ENCODE measurements around the gene USP11. TPM values are rescaled to one million over a fixed set of nuclear protein-coding genes. Genes with fewer than 3 reads are reported as not detected.
"Not testable (repeated sequence)": the region's sequence is repeated elsewhere in the genome, so short reads cannot be mapped to it uniquely, and the experiment has no call there.

Gene USP11
- total RNA-seq, 1 donor from 2014 or later, result 89.2 TPM

- Mint-ChIP-seq H3K9me3 (no peaks in the 10 kb centered on the region), H3K4me3 (no peak overlapping the region), H3K27ac (no peak overlapping the region), H3K36me3 (ENCODE audit: low read depth) (no peaks in the 10 kb centered on the region), H3K4me1 (no peaks in the 10 kb centered on the region), H3K27me3 (no peaks in the 10 kb centered on the region)
- ATAC-seq (ENCODE audit: low read depth) (no peak), DNase-seq (no peak)
- intact Hi-C loops (cut with micrococcal nuclease), result no loop called here
- ChIA-PET POLR2A (no interaction called here), CTCF (no interaction called here)
- TF ChIP-seq CTCF (IDR thresholded peaks at IDR 0.05), result no peak
These were observed 40.4 kb downstream of the USP11 start for GRCh38 chrX:47273011-47273730.

- TF ChIP-seq CTCF (IDR thresholded peaks at IDR 0.05), result no peak
- no peaks in the 10 kb centered on the region for H3K4me1 Mint-ChIP-seq
- no peaks in the 10 kb centered on the region for H3K27me3 Mint-ChIP-seq
- H3K27ac Mint-ChIP-seq, result no peak overlapping the region
- no peaks in the 10 kb centered on the region for H3K36me3 Mint-ChIP-seq (ENCODE audit: low read depth)
- CTCF ChIA-PET, result no interaction called here
- intact Hi-C loops (cut with micrococcal nuclease), result no loop called here
- ATAC-seq (ENCODE audit: low read depth) (no peak), DNase-seq (no peak)
- no peaks in the 10 kb centered on the region for H3K9me3 Mint-ChIP-seq
- POLR2A ChIA-PET, result no interaction called here
- no peak overlapping the region for H3K4me3 Mint-ChIP-seq
These were observed 45.9 kb downstream of the USP11 start for GRCh38 chrX:47278691-47279090.

- Mint-ChIP-seq H3K4me3 (no peak overlapping the region), H3K9me3 (no peaks in the 10 kb centered on the region), H3K27me3 (no peaks in the 10 kb centered on the region), H3K4me1 (no peaks in the 10 kb centered on the region), H3K27ac (no peak overlapping the region), H3K36me3 (ENCODE audit: low read depth) (no peaks in the 10 kb centered on the region)
- ATAC-seq (ENCODE audit: low read depth) (no peak), DNase-seq (no peak)
- ChIA-PET POLR2A (no interaction called here), CTCF (no interaction called here)
- intact Hi-C loops (cut with micrococcal nuclease), result no loop called here
- no peak for TF ChIP-seq CTCF (IDR thresholded peaks at IDR 0.05)
These were observed 50.4 kb downstream of the USP11 start for GRCh38 chrX:47283015-47283771.

GRCh38 chrX:47284616-47285015 is 51.8 kb downstream of the USP11 start:
- intact Hi-C loops (cut with micrococcal nuclease); H3K27ac Mint-ChIP-seq; ATAC-seq (ENCODE audit: low read depth); H3K4me1 Mint-ChIP-seq; DNase-seq; H3K4me3 Mint-ChIP-seq; H3K9me3 Mint-ChIP-seq; CTCF ChIA-PET; POLR2A ChIA-PET; H3K27me3 Mint-ChIP-seq; H3K36me3 Mint-ChIP-seq (ENCODE audit: low read depth): not testable (repeated sequence)

GRCh38 chrX:47285836-47286320 is 53.1 kb downstream of the USP11 start:
- Mint-ChIP-seq H3K27me3 (no peaks in the 10 kb centered on the region), H3K4me1 (no peaks in the 10 kb centered on the region), H3K4me3 (no peak overlapping the region), H3K27ac (no peak overlapping the region), H3K36me3 (ENCODE audit: low read depth) (no peaks in the 10 kb centered on the region), H3K9me3 (no peaks in the 10 kb centered on the region)
- no peak for TF ChIP-seq CTCF (IDR thresholded peaks at IDR 0.05)
- intact Hi-C loops (cut with micrococcal nuclease), result no loop called here
- no peak for ATAC-seq (ENCODE audit: low read depth)
- POLR2A ChIA-PET, result no interaction called here
- DNase-seq, result no peak
- CTCF ChIA-PET, result no interaction called here

Measured in activated B cell treated with CpG ODN at 0.5 μM for 24 hours (primary cell).